Stimulated activated CD4-positive, alpha-beta T cell treated with anti-CD3 and anti-CD28 coated beads, TNF-alpha, amount 100 ng/mL, for 48 hours (primary cell): ENCODE measurements around the gene ADAMTS17.

Experiments used
- DNase-seq, 3 donors: peaks; one replicate each; pipeline ENCODE4 v3.0.0-alpha.2; 2020; ENCODE audit warnings: low read depth in 3 of 3

The ADAMTS17 gene

DNA sequence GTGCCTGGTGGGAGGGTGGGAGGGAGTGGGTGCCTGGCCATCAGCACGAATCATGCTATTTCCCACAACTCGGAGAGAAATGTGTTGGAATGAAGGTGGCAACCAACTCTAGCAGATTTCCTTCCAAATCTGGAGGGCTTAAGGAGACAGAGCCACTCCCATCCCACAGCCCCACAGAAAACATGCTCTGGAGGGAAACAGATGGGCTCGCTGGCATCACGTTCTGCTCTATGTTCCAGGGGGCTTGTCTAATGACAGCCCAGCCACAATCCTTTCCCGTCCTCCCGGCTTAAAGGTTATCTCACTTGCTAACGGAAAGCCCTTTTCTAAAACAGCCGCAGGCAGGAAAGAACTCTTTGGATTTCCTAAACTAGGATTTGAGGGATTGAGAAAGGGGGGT lies 65.3 kb downstream of the ADAMTS17 start:
- DNase-seq, result no peak

DNA sequence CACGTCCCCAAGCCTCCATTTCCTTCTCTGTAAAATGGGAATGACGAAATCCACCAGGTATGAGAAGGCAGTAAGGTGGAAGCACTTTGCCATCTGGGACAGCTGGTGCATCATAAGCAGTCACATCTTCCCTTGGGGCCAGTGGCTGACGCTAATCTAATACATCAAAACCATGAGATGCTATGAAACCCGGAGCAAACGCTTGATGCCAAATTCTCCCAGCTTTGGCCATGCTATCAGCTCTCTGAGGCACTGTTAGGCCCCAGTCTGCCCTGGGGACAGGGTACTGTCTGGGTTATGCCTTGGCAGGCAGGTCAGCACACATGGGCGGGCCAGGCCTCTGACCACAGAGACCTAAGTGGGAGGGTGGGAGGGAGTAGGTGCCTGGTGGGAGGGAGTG lies 66.1 kb downstream of the ADAMTS17 start:
- no peak for DNase-seq

DNA sequence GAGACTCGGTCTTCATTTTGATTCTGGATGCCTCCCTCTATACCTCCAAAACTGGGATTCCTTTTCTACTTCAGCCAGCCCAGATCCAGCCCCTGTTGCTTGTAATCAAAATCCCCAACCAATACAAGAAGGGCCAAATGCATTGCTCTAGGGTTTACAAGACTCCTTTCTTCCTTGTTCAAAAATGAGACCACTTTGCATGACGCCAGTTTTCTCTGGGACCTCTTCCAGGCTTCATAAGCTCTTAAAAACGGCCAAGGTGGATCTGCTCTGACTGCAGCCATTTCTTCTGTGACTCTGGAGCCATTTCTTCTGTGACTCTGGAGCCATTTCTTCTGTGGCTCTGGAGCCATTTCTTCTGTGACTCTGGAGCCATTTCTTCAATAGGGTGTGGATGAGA lies 71.9 kb downstream of the ADAMTS17 start:
- DNase-seq, result no peak

- no peak for DNase-seq
Observed at GRCh38 chr15:100266166-100266565, 75.6 kb downstream of the ADAMTS17 start.

- DNase-seq, result no peak
Observed at GRCh38 chr15:100265641-100266035, 76.1 kb downstream of the ADAMTS17 start.

DNA sequence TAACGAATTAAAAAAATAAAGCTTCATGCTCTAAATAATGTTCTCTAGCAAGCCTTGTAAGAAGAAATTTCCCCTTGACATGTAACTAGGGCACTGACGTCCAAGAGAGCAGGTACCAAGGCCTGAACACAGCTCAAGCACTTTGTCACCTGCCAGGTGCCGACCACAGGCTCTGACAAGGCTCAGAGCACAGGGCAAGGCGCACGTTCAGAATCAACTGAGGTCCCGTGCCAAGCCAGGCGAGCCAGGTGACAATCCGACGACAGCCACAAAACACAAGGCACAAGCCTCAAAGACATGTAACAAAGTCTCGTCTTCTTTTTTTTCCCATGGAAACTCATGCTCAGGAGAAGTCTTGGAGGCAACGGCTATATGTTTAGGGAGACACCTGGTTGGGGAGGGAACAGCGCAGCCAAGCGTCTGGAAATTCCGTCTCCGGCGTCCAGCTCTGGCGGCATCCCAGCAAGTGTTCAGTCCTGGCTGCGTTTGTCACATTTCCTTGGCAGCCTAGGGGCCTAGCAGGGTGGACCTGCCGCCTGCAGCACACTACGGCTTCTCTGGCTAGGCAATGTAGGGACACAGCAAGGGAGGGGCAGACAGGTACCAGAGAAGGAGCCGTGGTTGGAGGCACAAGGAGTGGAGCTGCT lies 76.7 kb downstream of the ADAMTS17 start:
- no peak for DNase-seq

DNA sequence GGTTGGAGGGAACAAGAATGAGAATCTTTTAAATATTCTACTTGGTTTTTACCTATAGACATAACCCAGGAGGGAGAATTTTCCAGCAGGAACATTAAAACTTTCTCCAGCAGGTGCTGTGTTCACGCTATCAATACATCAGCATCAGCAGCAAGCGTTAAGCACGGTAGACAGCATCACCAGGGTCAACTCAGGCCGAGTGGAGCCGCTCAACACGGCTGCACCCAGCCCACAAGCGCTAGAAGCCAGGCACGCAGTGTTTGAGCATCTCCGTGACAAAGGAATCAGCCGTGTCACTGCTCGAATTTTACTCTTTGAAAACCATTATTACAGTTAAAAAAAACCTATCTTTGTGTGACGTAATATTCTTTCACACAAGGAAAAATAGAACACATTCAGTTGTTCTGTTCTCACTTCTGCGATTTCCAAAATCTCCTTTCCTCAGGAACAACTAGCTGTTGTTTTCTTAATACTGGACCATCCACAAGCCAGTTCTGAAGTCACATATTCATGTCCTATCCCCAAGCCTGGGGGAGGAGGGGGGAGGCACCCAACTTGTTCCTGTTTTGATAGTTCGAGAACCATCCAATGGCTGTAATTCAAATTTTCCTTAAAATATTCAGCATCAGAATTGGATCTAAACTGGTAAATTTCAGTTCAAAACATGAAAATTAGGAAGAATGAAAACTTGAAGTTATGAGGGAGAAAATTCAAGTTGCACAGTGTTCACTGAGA lies 77.9 kb downstream of the ADAMTS17 start:
- no peak for DNase-seq

DNA sequence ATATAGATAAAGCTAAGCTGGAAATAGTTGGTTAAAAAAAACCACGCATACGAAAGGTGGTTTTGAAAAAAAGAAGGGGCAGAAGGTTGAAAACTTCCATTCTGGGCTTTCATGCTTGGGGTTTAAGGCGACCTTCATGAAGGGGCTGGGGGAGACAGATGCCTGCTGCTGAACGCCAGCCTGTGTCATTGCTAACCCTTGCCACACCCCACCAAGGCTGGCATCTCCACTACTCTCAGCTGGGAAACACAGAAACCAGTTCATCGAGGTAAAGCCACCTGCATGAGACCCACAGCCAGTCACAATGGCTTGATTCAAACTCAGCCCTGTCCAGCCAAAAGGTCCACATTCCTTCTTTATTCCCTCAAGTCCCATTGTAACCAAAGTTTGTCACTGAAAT lies 78.7 kb downstream of the ADAMTS17 start:
- DNase-seq, result no peak

DNA sequence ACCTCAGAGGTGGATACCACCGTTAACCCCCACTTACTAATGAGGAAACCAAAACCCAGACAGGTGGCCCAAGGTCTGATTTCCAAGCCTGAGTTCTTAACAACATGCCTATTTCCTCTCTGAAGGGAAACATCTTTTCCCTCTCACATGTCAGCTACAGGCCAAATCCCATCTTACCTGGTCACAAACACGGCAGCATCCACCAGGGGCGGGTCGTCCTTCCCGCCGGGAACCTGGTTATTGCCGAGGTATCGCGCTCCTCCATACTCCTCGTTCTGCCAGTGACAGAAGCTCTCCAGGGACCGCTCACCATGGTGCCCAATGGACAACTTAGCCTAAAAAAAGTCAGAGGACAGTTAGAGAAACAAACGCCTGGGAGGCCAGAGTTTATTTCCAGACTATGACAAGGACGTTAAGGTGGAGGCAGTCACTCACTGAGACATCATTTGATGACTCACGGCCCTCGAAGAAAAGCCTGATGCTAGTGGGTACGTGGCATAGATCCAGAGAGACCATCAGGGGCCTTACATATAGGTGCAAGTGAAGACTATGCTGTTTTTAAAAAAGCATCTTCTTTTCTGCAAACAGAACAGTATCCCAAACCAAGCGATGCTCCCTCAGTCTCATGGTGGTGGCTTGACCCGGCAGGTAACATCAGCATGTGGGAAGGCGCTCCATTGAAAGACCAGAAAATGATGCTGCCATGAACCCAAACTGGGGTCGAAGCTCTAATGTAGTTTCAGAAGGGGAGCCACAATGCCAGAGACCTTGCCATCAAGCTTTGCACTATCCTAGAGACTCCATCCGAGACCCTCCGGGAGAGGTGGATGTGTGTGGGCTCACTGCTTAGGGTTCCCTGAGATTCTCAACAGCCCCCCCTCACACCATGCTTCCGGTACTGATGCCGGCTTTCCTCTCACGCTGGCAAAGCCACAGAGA lies 80.2 kb downstream of the ADAMTS17 start:
- no peak for DNase-seq

DNA sequence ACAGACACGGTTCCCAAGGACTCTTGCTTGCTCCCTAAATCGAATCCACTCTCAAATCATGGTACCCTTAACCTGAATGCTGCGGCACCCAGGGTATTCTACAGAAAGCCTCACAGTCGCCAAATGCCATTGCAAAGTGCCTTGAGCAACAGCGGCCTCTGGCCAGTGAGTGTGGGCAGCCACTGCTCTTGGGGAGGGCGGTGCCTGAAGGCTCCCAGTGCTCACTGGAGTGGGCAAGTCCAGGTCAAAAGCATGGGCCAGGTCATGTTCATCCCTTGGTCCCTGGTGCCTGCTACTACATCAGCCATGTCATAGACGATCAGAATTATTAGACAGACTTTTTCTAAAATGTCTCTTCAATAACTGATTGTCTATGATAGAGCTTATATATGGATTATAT lies 82.5 kb downstream of the ADAMTS17 start:
- no peak for DNase-seq

- no peak for DNase-seq
Observed at GRCh38 chr15:100256970-100257650, 84.7 kb downstream of the ADAMTS17 start.

DNA sequence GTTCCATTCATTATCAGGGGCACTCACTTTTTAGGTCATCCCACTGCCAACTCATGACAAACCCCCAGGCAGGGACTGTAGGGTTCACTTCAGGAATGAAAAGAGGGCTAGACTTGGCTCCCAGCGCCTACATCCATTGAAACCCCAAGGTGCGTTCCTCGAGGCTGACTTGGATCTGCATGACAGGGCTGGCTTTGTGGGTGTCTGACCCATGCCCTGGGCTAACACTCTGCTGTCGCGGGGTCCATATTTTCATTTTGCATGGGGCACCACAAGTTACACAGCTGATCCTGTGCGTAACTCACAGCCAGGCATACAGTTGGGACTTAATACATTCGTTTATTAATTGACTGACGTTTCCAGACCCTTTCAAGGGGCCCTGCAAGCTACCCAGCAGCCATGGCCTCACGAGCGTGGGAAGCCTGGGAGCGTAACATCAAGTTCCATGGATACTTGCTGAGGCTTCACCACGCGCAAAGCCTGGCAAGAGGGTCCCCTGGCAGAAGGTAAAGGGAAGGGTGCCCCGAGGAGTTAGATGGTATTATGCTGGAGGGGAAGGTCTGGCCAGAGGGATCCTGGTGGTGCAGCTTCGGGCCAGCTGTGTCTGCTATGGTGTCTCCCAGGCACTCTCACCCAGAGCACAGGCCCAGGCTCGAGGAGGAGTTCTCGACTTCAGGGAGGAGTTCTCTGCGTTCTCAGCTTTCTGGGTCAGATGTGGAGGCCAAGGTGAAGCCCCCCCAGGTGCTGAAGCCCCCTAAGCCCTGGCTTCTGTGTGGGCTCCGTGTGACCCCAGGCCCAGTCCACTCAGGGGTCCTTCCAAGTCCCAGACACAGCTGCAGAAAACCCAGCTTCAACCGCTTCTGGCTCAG lies 85.4 kb downstream of the ADAMTS17 start:
- no peak for DNase-seq

DNA sequence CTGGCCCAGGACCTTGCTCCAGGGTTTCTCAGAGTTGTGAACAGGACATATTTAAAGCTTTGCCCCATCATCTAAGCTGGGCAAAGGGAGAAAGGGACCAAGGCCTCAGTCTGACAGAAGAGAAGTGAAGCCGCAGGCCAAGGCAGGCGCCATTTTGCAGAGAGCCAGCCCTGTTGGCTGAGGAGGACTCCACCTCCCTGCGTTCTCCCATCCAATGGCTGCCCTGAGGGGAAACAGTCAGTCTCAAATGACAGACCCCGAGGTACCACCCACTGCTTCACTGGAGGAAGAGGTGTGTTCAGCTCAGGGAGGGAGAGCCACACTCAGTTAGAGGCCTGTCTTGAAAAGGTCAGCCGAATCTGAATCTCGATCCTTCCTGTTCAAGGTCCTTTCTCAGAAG lies 86.1 kb downstream of the ADAMTS17 start:
- no peak for DNase-seq

DNA sequence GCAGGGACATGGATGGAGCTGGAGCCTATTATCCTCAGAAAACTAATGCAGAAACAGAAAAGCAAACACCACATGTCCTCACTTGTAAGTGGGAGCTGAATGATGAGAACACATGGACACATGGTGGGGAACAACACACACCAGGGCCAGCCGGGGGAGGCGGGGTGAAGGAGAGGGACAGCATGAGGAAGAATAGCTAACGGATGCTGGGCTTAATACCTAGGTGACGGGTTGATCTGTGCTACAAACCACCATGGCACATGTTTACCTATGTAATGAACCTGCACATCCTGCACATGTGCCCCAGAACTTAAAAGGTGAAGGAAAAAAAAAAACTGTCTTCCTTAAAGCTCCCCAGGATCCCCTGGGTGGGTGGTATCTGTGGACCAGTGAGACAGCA lies 87.1 kb downstream of the ADAMTS17 start:
- DNase-seq, result no peak

- no peak for DNase-seq
Observed at GRCh38 chr15:100254285-100254684, 87.5 kb downstream of the ADAMTS17 start.

GRCh38 chr15:100253640-100254039 lies 88.1 kb downstream of the ADAMTS17 start:
- no peak for DNase-seq

GRCh38 chr15:100252779-100253417 lies 88.9 kb downstream of the ADAMTS17 start:
- DNase-seq, result no peak

GRCh38 chr15:100252359-100252758 lies 89.4 kb downstream of the ADAMTS17 start:
- no peak for DNase-seq

- no peak for DNase-seq
Observed at GRCh38 chr15:100250176-100250800, 91.5 kb downstream of the ADAMTS17 start.
